ENCODE results near the gene PLVAP. TPM values are rescaled to one million over a fixed set of nuclear protein-coding genes. Genes with fewer than 3 reads are reported as not detected.

PLVAP gene
- total RNA-seq, 4 donors from 2014 or later = 37.4 to 155 (median 117) TPM

- intact Hi-C loops (cut with DNase I) = no loop called here
- Histone ChIP-seq H3K9me3 (no peaks in the 10 kb centered on the region), H3K4me3 (no peak overlapping the region), H3K36me3 (peaks cover 2 to 44% (median 25%) of the 10 kb centered on the region in 4 donors), H3K27ac (replicated peaks in 1 of 4) (peak overlapping the region in 1 of 4 donors; percentile 36), H3K4me1 (peaks cover 6 to 68% (median 59%) of the 10 kb centered on the region in 4 donors), H3K27me3 (peaks cover 0 to 33% (median 2%) of the 10 kb centered on the region in 4 donors)
- 79% methylated on average over 9 of the region's 11 CpGs for WGBS
- TF ChIP-seq CTCF (IDR thresholded peaks at IDR 0.05) = no peak
- no peak for TF ChIP-seq POLR2A (IDR thresholded peaks at IDR 0.05; ENCODE audit: low read depth)
- no peak for DNase-seq (ENCODE audit: extremely low spot score)
Observed at GRCh38 chr19:17326595-17326966, 50.6 kb downstream of the PLVAP start.

GRCh38 chr19:17325881-17326594 lies 51.1 kb downstream of the PLVAP start:
- H3K36me3 ChIP-seq = peaks cover 7 to 47% (median 27%) of the 10 kb centered on the region in 4 donors
- H3K9me3 ChIP-seq = no peaks in the 10 kb centered on the region
- TF ChIP-seq EP300 (IDR thresholded peaks at IDR 0.05) (no peak), CTCF (IDR thresholded peaks at IDR 0.05) (no peak), POLR2AphosphoS5 (IDR thresholded peaks at IDR 0.05) (no peak), POLR2A (IDR thresholded peaks at IDR 0.05; ENCODE audit: low read depth) (no peak)
- peaks cover 6 to 68% (median 59%) of the 10 kb centered on the region in 4 donors for H3K4me1 ChIP-seq
- H3K27ac ChIP-seq (replicated peaks in 1 of 4) = peak overlapping the region in 1 of 4 donors; percentile 36
- no peak for DNase-seq (ENCODE audit: extremely low spot score)
- H3K27me3 ChIP-seq = peaks cover 0 to 29% (median 2%) of the 10 kb centered on the region in 4 donors
- 74% methylated on average over 17 of the region's 17 CpGs for WGBS
- intact Hi-C loops (cut with DNase I) = no loop called here
- no peak overlapping the region for H3K4me3 ChIP-seq

GRCh38 chr19:17325133-17325532 lies 52.0 kb downstream of the PLVAP start:
- intact Hi-C loops (cut with DNase I) = no loop called here
- Histone ChIP-seq H3K27ac (replicated peaks in 1 of 4) (no peak overlapping the region), H3K27me3 (peaks cover 0 to 20% (median 2%) of the 10 kb centered on the region in 4 donors), H3K36me3 (peaks cover 14 to 47% (median 32%) of the 10 kb centered on the region in 4 donors), H3K4me1 (peaks cover 6 to 68% (median 59%) of the 10 kb centered on the region in 4 donors), H3K9me3 (no peaks in the 10 kb centered on the region), H3K4me3 (no peak overlapping the region)
- 100% methylated on average over 10 of the region's 20 CpGs for WGBS
- no peak for TF ChIP-seq EP300 (IDR thresholded peaks at IDR 0.05)
- no peak for TF ChIP-seq CTCF (IDR thresholded peaks at IDR 0.05)
- TF ChIP-seq POLR2AphosphoS5 (IDR thresholded peaks at IDR 0.05) = no peak
- no peak for TF ChIP-seq POLR2A (IDR thresholded peaks at IDR 0.05; ENCODE audit: low read depth)
- no peak for DNase-seq (ENCODE audit: extremely low spot score)

- TF ChIP-seq CTCF (IDR thresholded peaks at IDR 0.05) (no peak), EP300 (IDR thresholded peaks at IDR 0.05) (no peak), POLR2AphosphoS5 (IDR thresholded peaks at IDR 0.05) (no peak)
- Histone ChIP-seq H3K4me3 (no peak overlapping the region), H3K27ac (replicated peaks in 1 of 4) (no peak overlapping the region), H3K9me3 (no peaks in the 10 kb centered on the region), H3K36me3 (peaks cover 20 to 48% (median 36%) of the 10 kb centered on the region in 4 donors), H3K27me3 (peaks cover 0 to 14% (median 2%) of the 10 kb centered on the region in 4 donors), H3K4me1 (peaks cover 6 to 65% (median 58%) of the 10 kb centered on the region in 4 donors)
- WGBS = 94% methylated on average over 9 of the region's 28 CpGs
- intact Hi-C loops (cut with DNase I) = no loop called here
- no peak for DNase-seq (ENCODE audit: extremely low spot score)
Observed at GRCh38 chr19:17324357-17325114, 52.6 kb downstream of the PLVAP start.
